Stimulated activated CD4-positive, alpha-beta T cell treated with anti-CD3 and anti-CD28 coated beads, Interleukin-2, amount 100 ng/mL, for 24 hours (primary cell): ENCODE results near the gene ERCC1.
A peak's percentile ranks its signal among the peaks of the same experiment; 100 is the strongest.

Experiments used
- DNase-seq, 2 donors: peaks; one replicate each; pipeline ENCODE4 v3.0.0-alpha.2; 2020

The ERCC1 gene

DNA sequence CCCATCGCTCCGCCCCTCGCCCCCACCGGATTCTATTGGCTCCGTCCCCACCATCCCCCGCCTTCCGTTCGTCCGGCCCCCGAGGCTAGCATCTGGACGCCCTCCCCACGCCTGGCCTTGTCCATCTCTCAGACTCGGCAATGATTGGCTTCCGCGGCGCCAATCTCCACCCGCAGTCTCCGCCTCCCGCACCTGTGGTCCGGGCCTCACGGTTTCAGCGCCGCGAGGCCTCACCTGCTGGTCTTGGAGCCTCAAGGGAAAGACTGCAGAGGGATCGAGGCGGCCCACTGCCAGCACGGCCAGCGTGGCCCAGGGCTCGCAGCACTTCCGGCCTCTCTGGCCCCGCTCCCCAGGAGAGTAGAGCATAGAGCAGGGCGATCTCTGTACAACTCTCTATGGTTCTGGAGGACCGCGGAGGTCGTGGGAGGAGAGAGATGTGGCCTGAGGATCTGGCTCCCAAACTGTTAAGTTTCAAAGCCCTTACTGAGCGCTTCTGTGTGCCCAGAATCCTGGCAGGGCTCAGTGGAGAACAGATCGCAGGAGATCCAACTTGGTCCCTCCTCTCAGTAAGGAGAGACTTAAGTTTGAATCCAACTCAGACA lies at the start of gene ERCC1:
ERCC1 (minus strand) TSS at position 329 of the 602 bp plus-strand sequence. CDS start 543 bp downstream, outside the sequence.
- DNase-seq, result peak; percentile 84 to 94

DNA sequence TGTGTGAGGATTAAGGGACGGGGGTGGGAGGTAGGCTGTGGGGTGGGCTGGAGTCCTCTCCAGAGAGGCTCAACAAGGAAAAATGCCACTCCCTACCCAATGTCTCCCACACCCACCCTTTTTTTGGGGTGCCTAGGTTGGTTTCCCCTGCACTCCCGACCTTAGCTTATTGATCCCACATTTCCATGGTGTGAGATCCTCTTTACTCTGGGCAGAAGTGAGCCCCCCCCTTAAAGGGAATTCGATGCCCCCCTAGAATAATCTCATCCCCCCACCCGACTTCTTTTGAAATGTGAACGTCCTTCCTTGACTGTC lies 49.6 kb upstream of the ERCC1 start:
- no peak for DNase-seq

DNA sequence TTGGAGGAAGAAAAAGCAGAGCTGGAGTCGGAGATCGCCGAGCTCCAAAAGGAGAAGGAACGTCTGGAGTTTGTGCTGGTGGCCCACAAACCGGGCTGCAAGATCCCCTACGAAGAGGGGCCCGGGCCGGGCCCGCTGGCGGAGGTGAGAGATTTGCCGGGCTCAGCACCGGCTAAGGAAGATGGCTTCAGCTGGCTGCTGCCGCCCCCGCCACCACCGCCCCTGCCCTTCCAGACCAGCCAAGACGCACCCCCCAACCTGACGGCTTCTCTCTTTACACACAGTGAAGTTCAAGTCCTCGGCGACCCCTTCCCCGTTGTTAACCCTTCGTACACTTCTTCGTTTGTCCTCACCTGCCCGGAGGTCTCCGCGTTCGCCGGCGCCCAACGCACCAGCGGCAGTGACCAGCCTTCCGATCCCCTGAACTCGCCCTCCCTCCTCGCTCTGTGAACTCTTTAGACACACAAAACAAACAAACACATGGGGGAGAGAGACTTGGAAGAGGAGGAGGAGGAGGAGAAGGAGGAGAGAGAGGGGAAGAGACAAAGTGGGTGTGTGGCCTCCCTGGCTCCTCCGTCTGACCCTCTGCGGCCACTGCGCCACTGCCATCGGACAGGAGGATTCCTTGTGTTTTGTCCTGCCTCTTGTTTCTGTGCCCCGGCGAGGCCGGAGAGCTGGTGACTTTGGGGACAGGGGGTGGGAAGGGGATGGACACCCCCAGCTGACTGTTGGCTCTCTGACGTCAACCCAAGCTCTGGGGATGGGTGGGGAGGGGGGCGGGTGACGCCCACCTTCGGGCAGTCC lies 49.0 kb upstream of the ERCC1 start:
- no peak for DNase-seq

DNA sequence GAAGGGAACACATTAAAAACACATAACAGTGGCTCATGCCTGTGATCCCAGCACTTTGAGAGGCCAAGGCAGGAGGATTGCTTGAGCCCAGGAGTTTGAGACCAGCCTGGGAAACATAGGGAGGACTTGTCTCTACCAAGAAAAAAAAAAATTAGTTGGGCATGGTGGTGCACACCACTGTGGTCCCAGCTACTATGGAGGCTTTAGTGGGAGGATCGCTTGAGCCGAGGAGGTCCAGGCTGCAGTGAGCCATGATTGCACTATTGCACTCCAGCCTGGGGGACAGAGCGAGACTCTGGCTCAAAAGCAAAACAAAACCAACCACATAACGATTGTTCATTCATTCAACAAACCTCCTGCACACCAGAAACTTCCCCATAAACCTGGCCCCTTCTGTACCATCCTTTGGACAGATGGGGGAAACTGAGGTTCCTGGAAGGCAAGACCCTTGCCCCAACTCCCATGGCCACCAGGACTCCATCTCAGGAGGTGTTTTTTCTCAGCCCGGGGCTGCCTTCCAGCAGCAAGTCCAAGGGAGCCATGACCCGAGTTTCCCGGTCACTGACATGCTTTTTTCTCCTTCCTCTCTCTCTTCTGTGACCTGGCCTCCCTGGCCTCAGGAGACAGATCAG lies 48.3 kb upstream of the ERCC1 start:
- no peak for DNase-seq

DNA sequence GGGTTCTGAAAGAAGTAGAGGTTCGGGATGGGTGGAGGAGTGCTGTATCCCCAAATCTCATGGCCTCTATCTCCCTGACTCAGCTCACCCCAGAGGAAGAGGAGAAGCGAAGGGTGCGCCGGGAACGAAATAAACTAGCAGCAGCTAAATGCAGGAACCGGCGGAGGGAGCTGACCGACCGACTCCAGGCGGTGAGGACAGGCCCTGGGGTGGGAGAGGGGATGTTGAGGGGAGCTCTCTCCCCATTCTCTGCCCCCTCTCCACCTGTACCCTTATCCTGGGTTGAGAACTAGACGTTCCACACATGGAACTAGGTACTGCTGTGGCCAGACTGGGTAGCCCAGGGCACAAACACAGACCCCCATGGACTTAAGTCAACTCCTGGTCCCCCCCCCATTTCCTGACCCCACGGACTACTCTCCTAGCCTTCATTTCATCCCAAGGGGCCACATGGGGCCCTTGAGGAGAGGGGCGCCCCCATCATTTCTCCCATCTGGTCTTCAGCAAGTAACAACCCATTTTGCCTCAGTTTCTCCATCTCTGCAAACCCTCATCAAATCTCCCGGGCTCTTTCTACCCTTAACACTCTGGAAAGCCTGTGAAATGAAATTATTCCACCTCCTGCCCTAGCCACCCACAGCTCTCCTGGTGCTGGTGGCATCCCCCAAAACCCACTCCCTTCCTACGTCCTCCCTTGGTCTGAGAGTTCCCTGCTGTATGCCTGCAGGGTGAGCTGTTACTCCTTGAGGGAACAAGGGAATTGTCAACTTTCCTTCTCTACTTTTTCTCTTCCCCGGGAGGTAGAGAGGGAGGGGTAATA lies 47.6 kb upstream of the ERCC1 start:
- no peak for DNase-seq

DNA sequence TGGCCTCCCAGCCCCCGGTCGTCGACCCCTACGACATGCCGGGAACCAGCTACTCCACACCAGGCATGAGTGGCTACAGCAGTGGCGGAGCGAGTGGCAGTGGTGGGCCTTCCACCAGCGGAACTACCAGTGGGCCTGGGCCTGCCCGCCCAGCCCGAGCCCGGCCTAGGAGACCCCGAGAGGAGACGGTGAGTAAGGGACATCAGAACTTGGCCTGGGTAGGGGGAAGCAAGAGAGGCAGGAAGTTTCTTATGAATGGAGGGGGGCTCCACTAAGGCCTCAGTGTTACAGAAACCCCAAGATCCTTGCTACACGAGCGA lies 47.0 kb upstream of the ERCC1 start:
- DNase-seq, result no peak

DNA sequence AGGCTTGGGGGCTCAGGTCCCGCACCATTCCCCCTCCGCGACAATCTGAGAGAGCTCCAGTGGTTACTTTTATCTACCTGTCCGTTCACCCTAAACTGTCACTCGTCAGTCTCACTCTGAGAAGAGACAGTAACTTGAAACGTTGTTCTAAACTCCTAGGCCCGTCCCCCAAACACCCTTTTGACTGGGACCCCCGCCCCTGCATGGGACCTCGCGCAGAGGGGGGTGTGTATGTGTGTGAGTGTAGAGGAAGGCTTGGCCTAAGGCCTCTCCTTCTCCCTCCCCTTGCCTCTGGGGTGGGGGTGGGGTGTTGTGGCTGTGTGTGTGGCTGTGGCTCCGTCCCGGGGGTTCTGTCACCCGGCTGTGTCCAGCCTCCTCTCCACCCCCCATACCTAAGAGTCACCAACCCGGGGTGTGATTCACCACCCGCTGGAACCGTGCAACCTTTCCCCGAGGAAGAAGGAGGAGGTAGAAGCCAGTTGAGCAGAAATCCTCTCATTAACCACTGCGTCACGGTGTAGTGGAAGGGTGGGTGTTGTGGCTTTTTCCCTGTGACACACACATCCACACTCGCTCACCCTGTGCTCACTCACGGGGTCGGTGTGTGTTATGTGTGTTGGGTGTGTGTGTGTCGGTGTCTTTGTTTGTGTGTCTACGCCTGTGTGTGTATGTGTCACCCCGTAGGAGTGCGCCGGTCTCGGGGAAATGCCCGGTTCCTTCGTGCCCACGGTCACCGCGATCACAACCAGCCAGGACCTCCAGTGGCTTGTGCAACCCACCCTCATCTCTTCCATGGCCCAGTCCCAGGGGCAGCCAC lies 46.4 kb upstream of the ERCC1 start:
- DNase-seq, result peak in 1 of 2 donors; percentile 45

DNA sequence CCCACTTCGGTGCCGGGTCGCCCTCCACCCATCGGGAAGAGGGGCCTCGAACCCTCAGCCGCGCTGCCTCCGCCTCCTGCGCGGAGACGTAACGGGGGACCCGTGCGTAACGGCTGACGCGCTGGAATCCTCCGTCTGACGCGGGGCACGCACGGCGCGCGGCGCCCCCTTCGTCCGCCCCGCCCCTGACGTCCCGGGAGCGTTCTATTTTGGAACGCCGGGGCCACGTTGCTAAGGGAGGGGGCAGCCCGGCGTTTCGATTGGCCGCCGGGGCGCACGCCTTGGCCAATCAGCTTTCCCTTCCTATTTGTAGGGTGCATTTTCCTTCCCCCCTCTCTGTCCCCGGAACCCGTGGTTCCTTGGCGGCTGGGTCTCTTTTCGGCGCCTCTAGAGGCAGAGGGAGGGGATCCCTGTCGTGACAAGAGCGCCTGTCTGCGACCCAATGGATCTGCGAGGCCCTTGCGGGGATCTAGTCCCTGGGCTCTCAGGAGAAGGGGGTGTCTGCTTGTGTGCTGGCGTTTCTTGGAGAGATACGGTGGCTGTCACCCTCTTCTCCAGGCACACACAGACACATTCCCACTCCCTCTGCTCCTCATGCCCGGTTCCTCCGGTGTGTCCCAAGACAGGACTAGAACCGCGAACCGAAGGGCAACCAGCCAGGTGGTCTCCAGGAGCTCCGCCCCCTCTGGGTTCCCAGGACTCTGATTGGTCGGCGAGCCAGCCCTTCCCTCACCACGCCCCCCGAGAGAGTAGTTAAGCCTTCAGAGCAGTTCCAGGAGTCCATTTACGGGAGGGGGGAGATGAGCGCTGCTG lies 45.6 kb upstream of the ERCC1 start:
- peak; percentile 93 to 95 for DNase-seq

DNA sequence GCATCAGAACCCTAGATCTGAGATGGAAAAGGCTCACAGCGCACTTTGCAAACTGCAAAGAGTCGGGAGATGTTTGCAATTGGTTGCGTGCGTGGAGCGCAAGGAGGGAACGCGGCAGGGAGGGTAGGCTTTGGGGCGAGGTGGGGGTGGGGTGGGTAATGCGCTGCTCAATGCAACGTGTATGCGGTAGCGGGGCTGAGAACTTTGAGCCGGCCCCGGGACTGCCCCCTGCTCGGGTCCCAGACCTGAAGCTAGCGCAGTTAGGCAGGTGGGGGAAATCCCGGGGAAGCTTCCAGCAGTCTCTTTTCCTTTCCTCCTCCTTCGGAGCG lies 45.0 kb upstream of the ERCC1 start:
- no peak for DNase-seq

DNA sequence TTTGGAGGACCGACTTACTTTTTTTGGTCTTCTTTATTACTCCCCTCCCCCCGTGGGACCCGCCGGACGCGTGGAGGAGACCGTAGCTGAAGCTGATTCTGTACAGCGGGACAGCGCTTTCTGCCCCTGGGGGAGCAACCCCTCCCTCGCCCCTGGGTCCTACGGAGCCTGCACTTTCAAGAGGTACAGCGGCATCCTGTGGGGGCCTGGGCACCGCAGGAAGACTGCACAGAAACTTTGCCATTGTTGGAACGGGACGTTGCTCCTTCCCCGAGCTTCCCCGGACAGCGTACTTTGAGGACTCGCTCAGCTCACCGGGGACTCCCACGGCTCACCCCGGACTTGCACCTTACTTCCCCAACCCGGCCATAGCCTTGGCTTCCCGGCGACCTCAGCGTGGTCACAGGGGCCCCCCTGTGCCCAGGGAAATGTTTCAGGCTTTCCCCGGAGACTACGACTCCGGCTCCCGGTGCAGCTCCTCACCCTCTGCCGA lies 44.5 kb upstream of the ERCC1 start:
- DNase-seq, result peak; percentile 47 to 56

DNA sequence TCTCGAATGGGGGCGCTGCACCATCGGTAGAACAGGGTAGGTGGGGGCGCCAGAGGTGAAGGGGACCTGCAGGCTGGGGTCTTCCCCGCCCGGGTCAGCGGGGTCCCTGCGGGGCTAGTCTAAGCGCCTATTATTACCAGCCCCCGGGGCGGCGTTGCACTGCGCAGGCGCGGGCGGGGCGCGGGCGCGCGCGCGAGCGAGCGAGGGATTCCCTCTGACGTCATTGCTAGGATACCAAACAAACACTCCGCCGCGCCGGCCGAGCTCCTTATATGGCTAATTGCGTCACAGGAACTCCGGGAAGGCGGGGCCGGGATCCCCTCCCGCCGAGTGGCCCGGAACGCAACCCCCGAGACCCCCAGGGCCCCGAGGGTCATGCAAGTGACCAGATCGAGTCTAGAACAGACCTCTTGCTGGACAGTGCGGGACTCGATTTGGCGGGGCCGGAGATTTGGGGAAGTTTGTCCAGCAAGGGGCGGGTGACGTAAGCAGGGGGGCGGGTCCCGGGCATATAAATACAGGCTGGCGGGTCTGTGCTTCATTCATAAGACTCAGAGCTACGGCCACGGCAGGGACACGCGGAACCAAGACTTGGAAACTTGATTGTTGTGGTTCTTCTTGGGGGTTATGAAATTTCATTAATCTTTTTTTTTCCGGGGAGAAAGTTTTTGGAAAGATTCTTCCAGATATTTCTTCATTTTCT lies 43.9 kb upstream of the ERCC1 start, which contains the start of gene FOSB:
FOSB (plus strand) TSS at position 541 of the 703 bp plus-strand sequence. CDS start 591 bp downstream, outside the sequence.
- peak; percentile 91 to 94 for DNase-seq

DNA sequence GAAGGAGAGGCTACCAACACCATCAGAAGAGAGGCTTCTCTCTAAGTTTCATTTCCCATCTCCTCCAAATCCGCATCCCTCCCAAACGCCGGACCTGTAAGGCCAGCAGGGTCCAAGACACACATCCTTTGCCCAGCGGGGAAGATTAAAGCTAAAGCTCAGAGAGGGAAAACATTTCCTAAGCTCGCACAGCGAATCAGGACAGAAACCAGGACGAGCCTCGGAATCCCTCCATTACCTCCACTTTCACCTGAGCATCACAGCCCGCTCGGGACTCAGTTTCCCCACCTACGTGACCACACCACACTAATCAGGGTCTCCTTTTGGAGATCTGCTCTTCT lies 43.4 kb upstream of the ERCC1 start:
- DNase-seq, result no peak

DNA sequence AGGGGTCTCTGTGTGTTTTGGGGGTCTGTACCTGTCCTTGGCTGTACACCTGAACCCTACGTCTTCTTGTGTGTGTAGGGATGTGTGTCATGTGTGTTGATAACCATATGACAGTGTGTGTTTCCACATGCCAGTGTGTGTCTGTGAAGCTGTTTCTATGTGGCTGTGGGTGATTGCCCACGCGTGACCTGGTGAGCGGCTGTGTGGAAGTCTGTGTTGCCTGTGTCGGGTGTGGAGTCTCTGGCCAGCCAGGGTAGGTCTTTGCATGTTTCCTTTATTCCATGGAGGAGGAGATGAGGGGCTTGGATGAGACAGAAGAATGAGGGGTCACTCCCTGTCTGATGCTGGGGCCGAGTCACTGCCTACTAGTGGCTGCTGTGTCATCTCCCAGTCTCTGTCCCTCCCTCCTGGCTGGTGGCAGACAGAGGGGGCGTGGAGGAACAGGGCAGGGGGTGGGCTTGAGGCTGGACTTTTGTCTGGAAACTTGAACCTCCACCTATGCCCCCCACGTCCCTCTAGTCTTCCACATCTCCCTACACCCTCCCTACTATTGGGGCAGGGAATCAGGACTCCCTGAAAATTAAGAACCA lies 41.2 kb upstream of the ERCC1 start:
- DNase-seq, result no peak

DNA sequence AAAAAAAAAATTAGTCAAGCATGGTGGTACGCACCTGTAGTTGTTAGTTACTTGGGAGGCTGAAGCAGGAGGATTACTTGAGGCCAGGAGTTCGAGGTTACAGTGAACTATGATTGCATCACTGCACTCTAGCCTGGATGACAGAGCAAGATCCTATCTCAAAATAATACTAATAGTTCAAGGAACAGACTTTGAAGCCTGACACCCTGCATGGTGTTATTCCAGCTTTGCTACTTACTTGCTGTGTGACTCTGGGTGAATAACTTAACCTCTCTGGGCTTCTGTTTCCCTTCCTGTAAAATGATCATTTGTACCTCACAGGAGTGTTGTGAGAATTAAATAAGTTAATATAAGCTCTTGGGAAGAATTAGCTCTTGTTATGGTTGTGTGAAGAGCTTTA lies 40.6 kb upstream of the ERCC1 start:
- DNase-seq, result no peak

DNA sequence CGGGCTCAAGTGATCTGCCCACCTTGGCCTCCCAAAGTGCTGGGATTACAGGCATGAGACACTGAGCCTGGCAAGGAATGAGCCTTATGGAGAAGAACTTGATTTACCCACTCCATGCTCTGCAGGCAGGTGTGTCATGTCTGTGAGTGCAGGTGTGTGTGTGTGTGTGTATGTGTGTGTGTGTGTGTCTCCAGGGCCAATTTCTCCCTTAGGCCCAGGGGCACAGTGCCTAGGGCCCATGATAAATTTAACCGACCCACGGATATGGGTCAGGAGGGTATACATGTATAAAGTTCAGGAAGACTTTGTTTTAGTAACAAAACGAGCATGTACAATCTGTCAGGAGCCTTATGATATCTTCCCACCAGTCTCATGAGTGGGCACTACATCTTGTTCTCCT lies 39.5 kb upstream of the ERCC1 start:
- no peak for DNase-seq

DNA sequence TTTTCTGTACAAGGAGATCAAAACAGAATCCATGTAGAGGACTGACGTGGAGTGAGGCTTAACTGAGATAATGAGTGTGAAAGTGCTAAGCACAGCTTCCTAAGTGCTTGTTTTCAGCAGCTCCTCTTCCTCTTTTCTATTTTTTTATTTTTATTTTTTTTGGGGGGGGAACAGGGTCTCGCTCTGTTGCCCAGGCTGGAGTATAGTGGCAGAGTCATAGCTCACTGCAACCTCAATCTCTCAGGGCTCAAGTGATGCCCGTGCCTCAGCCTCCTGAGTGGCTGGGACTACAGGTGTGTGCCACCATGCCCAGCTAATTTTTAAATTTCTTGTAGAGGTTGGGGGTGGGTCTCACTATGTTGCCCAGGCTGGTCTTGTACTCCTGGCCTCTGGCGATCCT lies 38.5 kb upstream of the ERCC1 start:
- no peak for DNase-seq

DNA sequence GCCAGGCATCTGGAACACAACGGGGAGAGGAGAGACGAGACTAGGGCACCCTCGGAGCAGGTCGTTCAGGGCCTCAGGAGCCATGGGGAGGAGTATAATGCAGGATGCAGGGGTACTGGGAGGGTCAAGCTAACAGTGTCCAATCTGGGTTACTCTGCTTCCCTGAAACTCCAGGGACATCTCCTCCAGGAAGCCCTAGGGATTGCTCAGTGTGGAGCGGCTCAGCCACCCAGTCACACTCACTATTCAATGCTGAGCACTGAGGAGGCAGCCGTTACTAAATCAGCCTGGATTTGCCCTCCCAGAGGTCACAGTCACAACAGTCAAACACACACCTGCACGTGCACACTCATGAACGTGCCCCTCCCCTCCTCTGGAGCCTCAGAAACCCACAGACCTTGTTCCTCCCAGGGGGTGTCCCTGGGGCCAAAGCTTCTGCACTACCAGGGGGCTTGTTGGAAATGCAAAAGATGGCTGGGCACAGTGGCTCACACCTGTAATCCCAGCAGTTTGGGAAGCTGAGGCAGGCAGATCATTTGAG lies 37.2 kb upstream of the ERCC1 start:
- no peak for DNase-seq

DNA sequence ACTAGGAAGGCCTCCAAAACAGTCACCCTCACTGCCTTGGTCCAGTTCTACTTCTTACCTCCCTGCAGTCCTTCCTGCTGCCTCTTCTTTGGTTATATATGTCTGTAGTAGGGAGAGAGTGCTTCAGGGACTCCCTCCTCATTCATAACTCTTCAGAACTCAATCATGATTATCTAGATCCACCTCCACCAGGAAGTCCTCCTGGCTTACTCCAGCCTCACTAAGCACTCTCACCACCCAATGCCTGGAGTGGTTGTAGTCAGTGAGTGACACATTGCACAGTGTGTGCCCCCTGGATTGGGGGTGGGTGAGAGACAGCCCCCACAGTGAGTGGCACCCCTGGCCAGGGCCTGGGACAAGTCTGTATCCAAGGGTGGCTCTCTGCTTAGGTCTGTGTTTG lies 34.1 kb upstream of the ERCC1 start:
- no peak for DNase-seq

DNA sequence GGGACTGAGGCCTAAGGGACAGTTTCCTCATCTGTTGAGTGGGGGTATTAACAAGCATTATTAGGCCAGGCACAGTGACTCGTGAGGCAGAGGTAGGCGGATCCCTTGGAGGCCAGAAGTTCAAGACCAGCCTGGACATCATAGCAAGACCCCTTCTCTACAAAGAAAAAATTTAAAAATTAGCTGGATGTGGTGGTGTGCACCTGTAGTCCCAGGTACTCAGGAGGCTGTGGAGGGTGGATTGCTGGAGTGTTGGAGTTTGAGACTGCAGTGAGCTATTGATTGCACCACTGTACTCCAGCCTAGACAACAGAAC lies 32.7 kb upstream of the ERCC1 start:
- no peak for DNase-seq

DNA sequence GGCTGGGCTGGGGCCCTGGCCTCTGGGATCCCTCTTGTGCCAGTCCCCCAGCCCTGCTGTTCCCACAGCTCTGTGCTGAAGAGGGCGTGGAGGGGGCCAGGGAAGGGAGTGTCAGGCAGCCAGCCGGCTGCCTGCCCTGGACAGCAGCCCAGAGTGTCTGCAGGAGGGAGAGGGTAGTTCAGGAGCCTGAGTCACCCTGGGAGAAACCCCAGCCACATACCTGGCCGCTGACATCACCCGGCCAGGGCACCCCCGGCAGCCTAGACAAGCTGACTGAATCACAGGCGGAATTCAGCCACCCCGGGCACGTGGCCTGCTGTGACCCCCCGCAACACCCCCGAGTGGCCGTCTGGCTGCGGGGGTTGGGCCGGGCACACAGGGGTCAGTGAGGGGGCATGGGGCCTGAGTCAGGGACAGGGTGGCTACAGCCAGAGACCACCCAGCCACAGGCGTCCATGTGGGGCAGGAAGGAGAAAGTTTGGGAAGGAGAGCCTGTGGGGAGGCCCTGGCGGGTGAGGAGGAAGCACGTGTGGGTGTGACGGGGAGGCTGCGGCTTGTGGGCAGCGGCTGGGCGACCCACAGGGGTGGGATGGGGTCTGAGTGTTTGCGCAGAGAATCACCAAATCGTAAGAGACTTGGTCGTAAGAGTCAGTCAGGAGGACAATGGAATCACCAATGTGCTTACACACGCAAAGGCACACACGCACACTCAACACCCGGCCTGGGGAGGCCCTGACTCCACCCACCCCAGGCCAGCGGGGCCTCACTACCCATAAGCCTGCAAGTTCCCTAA lies 32.2 kb upstream of the ERCC1 start:
- peak; percentile 58 to 64 for DNase-seq
